Ramos (cell line): ENCODE results near the gene AP2M1.
"Not testable (repeated sequence)": the region's sequence is repeated elsewhere in the genome, so short reads cannot be mapped to it uniquely, and the experiment has no call there.

Source experiments
- in situ Hi-C: fragments of 300-500 bp; cut with MboI; formaldehyde crosslinking; loops from one replicate; pipeline ENCODE4 v1.14.3; 2022; ENCODE audit warnings: low sequenced_read_pairs; ENCODE audit not compliant: unreplicated experiment

Gene AP2M1

DNA sequence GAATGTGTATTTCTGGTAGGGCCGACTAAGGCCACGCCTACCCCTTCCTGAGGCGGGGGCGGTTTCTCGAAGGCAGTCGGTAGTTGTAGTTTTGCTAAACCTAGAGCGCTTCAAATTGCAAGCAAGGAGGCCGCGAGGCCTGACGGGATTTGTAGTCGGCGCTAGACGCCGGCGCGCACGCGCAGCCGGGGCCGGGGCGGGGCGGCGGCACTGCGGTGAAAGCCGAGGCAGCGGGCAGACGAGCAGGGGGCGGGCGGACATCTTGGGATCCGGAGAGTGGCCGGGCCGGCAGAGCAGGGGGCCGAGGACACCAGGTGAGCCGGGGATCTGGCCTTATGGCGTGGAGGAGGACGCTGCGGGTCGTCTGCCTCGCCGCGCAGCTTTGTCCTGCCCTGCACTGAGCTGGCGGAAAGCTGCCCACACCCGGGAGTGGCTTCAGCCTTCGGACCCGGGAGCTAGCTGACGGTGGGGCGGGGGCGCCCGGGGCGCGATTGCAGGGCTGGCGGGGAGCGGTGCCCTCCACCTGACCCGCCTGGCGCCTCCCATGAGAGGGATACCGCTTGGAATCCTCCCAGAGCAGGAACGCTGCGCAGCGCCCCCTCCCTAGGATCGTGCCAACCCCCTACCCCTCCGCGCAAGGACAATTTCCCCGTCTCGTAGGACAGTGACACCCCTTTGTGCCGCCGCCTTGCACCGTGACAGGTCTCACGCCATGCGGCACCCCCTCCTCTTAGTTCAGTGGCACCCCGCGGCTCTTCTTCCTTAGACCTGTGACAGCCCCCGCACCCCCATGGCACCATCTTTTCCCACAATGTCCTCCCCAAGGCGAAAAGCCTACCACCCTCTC lies at the start of gene AP2M1:
Gene AP2M1 (plus strand): TSS at position 210 of the 847 bp plus-strand sequence. CDS start 2,139 bp downstream, outside the sequence.
- in situ Hi-C loops: no loop called here

DNA sequence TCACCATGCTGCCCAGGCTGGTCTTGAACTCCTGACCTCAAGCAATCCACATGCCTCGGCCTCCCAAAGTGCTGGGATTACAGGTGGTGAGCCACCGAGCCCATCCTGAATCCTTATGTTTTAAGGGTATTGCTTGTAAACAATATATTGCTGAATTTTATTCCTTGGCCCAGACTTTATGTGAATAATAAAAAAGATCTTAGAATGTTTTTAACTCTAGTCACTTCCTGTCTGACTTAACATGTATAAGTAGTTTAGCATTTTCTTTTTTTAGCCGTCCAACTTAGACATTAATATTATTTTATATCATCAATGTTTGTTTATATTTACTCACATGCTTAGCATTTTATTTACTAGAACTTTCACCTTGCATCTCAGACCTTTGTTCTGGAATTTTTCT lies 48.6 kb upstream of the AP2M1 start:
- in situ Hi-C loops: no loop called here

DNA sequence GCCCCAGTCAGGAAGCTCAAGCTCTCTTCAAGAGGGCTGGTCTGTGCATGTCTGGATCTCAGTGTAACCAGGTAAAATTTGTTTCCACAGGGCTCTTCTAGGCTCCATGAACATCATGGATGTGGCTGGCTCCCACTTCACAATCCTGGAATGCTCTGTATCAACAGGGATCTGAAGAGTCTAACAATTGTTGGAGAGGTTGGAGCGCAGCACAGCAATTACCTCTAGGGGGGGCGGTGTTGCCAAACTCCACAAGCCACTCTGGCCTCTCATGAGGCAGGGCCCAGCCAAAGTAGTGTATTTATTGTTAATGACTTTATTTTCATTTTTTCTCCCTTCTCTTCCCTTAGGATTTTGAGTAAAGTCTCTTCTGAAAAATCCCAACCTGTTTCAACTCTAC lies 45.6 kb upstream of the AP2M1 start:
- in situ Hi-C loops: no loop called here

DNA sequence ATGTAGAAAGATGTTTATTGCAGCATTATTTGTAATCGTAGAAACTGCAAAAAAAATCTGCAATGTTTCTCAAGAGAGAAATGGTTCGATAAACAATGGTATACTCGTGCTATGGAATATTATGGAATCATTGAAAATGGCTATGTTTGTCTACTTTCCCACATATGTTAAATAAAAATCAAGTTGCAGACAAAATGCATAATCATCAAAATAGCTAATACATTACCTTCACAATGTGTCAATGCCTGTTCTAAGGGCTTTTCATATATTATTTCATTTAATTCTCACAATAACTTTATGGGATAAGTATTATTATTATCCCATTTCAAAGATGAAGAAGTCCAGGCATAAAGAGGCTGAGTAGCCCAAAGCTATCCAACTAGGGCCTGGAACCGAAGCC lies 41.7 kb upstream of the AP2M1 start:
- in situ Hi-C loops: no loop called here

DNA sequence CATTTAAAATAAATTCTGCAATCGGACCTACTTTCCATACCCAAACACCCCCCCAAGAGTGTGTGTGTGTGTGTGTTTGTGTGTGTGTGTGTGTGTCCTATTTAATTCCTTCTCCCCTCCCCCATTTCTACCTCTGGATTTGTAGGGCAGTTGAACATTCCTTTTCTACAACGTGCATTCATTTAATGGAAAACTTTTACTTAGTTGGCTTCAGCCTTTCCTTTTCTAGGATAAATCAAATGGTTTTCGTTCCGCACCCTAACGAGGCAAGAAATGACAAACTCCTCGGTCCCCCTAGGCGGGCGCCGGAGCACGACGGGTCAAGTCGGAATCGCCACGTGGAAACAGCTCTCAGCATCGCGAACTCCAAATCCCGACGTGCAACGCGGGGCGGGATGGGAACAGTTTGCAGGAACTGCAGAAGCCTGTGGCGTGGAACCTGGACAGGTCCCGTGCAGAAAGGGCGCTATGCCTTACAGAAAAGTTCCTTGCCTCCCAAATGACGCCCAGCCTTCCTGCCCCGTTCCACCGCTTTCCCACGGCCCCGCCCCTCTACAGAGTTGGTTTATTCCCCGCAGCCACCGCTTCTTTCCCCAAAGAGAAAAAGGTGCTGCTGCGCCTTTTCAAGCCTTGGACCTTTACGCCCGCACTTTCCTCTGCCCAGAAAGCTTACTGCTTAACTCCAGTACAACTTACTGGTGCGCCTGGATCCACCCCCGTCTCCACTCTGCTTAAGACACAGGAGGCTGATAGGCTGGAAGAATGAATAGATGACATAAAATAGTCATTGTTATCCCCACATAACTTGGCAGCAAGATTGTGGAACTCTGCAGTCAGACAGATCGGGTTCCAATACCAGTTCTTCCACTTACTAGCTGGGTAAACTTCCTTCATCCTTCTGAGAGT lies 40.6 kb upstream of the AP2M1 start:
- in situ Hi-C loops: no loop called here

DNA sequence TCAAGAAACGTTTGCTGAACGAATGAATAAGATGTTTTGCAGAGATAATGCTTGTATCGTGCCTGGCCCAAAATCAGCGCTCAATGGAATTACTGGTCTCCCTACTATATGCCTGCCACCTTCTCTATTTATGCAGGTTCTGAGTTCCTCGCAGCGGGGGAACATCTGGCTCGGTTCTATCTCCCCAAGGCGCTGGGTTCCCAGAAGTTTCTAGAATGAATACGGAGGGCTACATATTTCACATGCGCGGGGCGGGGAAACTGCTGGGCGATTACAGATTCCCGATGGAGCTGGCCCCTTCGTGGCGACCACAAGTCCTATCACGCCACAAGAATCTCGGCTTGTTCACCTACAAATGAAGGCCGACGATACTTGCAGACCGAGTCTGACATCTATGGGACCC lies 39.9 kb upstream of the AP2M1 start:
- in situ Hi-C loops: no loop called here

DNA sequence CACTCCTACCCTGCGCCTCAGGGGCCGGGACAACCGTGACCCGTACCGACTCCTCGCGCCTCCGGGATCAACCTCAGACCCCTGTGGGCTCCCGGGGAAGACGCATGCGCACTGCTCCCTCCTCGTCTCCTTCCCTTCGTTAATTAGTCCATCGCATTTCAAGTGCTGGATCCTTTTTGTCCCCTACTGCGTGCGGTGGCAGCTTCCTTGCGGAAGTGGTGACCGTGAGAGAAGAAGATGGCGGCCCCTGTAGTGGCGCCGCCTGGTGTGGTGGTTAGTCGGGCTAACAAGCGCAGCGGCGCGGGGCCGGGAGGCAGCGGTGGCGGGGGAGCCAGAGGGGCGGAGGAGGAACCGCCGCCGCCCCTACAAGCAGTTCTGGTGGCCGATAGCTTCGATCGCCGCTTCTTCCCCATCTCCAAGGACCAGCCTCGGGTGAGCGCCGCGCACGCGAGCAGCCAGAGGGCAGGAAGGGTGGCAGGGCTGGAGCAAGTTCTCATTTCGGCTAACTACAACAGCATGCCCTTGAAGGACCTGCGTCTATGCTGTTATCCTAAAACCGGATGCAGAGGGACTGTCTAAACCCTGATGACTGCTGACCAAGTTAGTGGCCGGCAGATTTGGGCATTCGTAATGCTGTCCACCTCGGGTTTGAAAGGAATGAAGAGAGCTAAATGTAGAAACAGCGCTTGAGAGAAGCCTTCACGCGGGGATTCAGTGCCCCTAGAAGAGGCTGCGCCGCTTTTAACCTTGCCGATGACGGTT lies 39.3 kb upstream of the AP2M1 start, which contains the start of gene EIF2B5:
Gene EIF2B5 (plus strand): TSS at position 210 of the 762 bp plus-strand sequence. CDS start 28 bp downstream, at position 238.
- in situ Hi-C loops: no loop called here

DNA sequence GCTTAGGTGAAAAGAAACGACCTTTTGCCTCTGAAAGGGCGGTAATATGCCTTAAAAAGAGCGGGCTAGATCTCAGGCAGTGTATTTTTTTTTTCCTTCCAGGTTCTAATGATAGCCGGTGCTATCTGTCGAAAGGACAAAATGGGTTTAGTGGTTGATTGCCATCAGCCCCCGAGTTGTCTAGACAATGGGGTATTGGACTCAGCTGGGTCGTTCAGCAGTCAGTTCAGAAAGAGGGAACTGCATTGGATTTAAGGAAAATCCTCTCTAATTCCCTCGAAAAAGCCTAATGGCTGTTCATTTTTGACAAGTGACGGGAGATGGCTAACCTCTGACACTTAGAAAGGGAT lies 38.8 kb upstream of the AP2M1 start:
- in situ Hi-C loops: no loop called here

DNA sequence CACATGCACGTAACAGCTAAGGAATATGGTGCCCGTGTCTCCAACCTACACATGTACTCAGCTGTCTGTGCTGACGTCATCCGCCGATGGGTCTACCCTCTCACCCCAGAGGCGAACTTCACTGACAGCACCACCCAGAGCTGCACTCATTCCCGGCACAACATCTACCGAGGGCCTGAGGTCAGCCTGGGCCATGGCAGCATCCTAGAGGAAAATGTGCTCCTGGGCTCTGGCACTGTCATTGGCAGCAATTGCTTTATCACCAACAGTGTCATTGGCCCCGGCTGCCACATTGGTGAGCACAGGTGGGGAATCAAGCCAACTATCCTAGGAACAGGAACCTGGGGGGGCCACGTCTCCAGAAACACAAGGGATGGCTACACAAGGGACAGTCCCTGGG lies 34.2 kb upstream of the AP2M1 start:
- in situ Hi-C loops: no loop called here

DNA sequence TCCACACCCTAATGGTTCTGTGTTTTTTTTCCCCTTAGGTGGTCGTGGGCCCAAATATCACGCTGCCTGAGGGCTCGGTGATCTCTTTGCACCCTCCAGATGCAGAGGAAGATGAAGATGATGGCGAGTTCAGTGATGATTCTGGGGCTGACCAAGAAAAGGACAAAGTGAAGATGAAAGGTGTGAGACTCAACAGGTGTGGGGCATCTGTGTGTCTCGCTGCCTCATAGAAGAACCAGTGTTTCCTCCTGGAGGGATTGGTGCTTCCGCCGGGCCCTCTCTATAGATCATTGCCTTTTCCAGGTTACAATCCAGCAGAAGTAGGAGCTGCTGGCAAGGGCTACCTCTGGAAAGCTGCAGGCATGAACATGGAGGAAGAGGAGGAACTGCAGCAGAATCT lies 32.5 kb upstream of the AP2M1 start:
- in situ Hi-C loops: no loop called here

DNA sequence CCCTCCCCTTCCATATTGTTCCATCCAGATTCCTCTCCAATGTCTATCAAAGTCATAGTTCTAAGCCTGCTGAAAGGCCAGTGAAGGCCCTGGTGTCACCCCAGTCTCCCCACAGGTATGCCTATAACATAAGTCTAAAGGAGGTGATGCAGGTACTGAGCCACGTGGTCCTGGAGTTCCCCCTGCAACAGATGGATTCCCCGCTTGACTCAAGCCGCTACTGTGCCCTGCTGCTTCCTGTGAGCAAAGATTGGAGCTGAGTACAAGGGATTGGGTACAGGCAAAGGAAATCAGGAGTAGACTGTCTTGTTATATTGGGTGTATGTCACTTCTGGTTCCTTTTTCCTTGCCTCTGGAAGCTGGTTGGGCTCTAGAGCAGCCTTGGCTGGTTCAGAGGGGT lies 31.3 kb upstream of the AP2M1 start:
- in situ Hi-C loops: no loop called here

DNA sequence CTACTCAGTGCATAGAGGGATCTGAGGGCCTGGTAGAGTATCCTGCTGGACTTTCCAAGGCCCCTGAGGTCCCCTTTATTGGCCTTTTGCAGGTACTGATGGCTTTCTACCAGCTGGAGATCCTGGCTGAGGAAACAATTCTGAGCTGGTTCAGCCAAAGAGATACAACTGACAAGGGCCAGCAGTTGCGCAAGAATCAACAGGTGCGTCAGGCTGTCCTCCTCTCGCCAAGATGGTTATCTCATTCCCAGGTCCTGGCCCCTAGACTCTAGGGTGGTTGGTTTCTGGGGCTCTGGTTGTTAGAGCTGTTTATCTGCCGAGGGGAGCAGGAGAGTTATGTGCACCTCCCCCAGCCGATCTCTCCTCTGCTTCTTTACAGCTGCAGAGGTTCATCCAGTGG lies 30.1 kb upstream of the AP2M1 start:
- in situ Hi-C loops: no loop called here

DNA sequence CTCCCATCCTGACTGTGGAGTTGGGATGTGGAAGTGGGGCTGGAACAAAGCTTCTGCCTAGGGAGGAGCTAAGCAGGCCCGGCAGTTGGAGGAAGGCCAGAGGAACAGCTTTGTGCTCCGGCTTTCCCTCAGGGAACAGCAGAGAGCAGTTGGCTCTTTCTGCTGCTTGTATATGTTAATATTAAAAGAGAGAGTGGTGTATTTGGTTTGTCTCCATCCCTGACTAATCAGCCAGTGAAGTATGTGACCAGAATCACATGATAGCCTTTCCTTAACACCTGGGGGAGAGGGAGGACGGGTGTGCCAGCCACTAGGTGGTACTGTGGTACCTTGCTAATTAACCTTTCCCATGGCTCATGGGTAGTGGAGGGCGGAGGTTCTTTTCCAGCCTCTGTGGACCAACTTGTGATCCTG lies 29.5 kb upstream of the AP2M1 start:
- in situ Hi-C loops: no loop called here

DNA sequence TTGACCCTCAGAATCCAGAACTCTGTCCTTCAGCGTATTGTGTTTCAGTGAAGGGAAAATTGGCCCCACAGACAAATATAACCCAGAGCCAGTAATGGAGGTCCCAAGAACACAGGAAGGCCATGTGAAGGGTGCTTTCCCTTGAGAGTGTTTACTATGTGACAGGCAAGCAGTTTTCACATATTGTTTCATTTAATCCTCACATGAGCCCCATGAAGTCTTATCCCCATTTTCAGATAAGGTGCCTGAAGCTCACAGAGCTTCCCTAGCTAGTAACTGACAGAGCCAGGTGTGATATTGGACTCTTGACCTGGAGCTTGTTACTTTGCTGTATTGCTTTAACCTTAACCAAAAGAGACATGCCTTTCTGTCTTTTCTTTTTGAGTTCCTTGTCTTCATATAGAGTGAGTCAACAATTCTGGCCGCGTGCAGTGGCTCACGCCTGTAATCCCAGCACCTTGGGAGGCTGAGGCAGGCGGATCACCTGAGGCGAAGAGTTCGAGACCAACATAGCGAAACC lies 28.8 kb upstream of the AP2M1 start:
- in situ Hi-C loops: no loop called here

DNA sequence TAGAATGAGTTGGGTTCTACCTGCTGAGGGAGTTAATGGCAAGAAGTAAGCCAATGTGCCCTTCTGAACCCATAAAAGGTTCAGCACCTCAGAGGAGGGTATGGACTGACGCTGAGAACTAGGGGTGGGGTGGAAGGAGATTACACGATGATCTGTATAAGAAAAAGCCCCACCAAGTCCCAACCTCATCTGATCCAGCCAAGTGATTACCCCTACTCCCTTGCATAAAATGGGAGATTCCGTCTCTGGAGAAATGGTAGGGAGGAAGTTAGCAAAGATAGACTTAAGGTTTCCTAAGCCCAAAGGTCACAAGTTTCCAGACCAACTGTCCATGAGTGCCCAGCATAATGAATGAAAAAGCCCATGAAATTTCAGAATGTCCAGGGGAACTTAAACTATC lies 26.6 kb upstream of the AP2M1 start:
- in situ Hi-C loops: no loop called here

DNA sequence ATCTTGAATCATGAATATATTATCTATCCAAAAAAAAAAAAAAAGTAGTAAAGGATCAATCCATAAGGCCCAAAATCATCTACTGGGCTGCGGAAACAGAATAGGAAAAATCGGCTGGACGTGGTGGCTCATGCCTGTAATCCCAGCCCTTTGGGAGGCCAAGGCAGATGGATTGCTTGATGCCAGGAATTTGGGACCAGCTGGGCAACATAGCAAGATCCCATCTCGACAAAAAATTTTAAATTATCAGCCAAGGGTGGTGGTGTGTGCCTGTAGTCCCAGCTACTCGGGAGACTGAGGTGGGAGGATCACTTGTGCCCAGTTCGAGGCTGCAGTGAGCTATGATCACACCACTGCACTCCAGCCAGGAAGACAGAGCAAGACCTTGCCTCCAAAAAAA lies 25.5 kb upstream of the AP2M1 start:
- in situ Hi-C loops: no loop called here

DNA sequence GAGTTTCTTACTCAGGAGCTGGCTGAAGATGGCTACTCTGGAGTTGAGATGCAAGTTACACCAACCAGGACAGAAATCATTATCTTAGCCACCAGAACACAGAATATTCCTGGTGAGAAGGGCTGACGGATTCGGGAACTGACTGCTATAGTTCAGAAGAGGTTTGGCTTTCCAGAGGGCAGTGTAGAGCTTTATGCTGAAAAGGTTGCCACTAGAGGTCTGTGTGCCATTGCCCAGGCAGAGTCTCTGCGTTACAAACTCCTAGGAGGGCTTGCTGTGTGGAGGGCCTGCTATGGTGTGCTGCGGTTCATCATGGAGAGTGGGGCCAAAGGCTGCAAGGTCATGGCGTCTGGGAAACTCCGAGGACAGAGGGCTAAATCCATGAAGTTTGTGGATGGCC lies 24.9 kb upstream of the AP2M1 start:
- in situ Hi-C loops: not testable (repeated sequence)

DNA sequence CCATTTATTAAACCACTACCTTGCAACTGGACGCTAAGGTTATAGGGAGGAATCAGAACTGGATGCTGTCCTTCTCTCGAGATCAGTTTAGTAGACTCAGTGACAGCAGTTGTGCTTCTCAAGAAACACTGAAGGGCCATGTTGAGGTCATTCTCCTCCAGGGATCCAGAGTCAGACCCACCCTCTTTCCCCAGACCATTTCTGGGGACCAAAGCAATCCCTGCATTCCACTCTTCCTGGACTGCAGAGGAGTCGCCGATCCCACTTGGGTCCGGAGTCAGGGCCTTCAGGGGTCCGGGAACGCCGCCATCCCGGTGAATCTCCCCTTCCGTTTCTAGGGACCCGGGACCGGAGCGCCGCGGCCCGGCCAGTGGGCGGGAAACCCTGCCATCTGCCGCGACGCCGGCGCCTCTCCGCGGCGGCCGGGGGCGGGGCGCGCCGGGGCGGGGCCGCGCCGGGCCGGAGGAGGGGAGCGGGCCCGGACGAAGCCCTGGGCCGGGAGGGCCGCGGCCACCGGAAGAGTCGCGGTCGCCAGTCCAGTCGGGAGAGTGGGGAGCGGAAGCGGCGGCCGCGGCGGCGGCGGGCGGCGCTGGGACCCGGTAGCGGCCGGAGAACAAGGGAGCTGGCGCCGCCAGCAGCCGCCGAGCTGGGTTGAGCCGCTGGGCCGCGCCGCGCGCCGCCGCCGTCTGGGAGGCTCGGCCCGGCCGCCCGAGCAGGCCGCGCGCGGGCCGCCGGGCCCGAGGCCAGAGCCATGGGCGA lies 19.6 kb upstream of the AP2M1 start, which contains the start of gene DVL3:
Gene DVL3 (plus strand): TSS at position 493 of the 759 bp plus-strand sequence. CDS start 259 bp downstream, at position 752.
- in situ Hi-C loops: no loop called here
